ENCODE results near the gene STAM. TPM values are rescaled to one million over a fixed set of nuclear protein-coding genes. Genes with fewer than 3 reads are reported as not detected.

The STAM gene
- total and polyA plus RNA-seq, 9 of the 15 experiments (the other 6 are each of a cell fraction or from before 2014, with no cell fraction given) = 13.8 to 33.5 (median 26.4) TPM

DNA sequence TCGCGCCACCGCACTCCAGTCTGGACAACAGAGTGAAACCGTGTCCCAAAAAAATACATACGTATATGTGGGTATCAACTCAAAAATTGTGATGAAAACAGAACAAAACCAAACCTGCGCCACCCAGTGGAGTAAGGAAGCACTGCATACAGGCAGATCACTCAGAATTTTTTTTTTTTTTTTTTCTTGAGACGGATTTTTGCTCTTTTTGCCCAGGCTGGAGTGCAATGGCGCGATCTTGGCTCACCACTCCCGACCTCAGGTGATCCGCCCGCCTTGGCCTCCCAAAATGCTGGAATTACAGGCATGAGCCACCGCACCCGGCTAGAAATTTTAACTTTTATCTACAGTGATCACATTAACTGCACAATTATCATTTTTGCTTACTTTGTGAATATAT is 99.0 kb downstream of the STAM start (continued):
- TF ChIP-seq, protein P1, sequence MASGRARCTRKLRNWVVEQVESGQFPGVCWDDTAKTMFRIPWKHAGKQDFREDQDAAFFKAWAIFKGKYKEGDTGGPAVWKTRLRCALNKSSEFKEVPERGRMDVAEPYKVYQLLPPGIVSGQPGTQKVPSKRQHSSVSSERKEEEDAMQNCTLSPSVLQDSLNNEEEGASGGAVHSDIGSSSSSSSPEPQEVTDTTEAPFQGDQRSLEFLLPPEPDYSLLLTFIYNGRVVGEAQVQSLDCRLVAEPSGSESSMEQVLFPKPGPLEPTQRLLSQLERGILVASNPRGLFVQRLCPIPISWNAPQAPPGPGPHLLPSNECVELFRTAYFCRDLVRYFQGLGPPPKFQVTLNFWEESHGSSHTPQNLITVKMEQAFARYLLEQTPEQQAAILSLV (tag; IDR thresholded peaks at IDR 0.05) = no peak
- TF ChIP-seq TOE1 (IDR thresholded peaks at IDR 0.05; ENCODE audit: borderline replicate concordance) (0 out of 2 replicates have a peak, but pooled peaks have one; percentile 31), TOE1 (CRISPR knock-in tag; IDR thresholded peaks at IDR 0.05; ENCODE audit: borderline replicate concordance, low read depth) (no peak)
- TF ChIP-seq, protein P2, sequence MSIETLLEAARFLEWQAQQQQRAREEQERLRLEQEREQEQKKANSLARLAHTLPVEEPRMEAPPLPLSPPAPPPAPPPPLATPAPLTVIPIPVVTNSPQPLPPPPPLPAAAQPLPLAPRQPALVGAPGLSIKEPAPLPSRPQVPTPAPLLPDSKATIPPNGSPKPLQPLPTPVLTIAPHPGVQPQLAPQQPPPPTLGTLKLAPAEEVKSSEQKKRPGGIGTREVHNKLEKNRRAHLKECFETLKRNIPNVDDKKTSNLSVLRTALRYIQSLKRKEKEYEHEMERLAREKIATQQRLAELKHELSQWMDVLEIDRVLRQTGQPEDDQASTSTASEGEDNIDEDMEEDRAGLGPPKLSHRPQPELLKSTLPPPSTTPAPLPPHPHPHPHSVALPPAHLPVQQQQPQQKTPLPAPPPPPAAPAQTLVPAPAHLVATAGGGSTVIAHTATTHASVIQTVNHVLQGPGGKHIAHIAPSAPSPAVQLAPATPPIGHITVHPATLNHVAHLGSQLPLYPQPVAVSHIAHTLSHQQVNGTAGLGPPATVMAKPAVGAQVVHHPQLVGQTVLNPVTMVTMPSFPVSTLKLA (conservative IDR thresholded peaks at IDR 0.05) = no peak

DNA sequence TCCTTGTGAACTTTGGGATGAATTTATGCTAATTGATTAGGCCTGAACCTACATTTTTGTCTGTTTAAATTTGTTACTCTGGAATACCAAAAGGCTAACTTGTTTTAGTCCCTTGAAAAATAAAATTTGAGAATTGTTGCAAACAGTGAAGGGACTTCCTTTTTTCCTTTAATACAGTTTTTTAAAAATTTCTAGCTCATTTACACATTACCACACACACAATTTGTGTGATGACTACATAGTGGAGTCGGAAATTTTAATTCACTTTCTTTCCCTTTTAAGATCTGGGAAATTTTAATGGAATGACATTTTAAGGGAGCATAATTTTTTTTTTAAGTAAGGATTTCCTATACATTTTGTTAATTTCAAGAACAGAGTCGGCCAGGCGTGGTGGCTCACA is 99.5 kb downstream of the STAM start:
- H3K9me1 ChIP-seq (ENCODE audit: control insufficient read depth, insufficient read depth, low read length) = no peaks in the 10 kb centered on the region
- no peak overlapping the region for H2AFZ ChIP-seq (ENCODE audit: low read depth, low read length)
- H3K36me3 ChIP-seq (ENCODE audit: control insufficient read depth, insufficient read depth, low read length) = no peaks in the 10 kb centered on the region
- H4K20me1 ChIP-seq (replicated peaks; ENCODE audit: control insufficient read depth, insufficient read depth, low read length) = no peaks in the 10 kb centered on the region
- H3K4me3 ChIP-seq = no peak overlapping the region
- no peaks in the 10 kb centered on the region for H3K27me3 ChIP-seq (ENCODE audit: control insufficient read depth in 2 of 2, insufficient read depth in 2 of 2, low read length in 2 of 2)
- no peak for ATAC-seq
- 100% methylated on average over 3 of the region's 3 CpGs for WGBS (ENCODE audit: insufficient coverage, low coverage, missing lambda C conversion rate)
- POLR2A ChIA-PET = no interaction called here
- no peak overlapping the region for H3K27ac ChIP-seq (ENCODE audit: extremely low read depth, low read depth, low read length)
- no peaks in the 10 kb centered on the region for H3K9me3 ChIP-seq (replicated peaks; ENCODE audit: control insufficient read depth, insufficient read depth, low read depth, low read length)
- in situ Hi-C loops (cut with MboI) = loop anchor here (5.0 to 25.0 kb wide), 2 partner anchors 136 to 906 kb away; no protein-coding TSS in a partner anchor
- no TSS peak for BruUV-seq (replicated peaks)
- CTCF ChIA-PET (ENCODE audit: low intra/inter-chr PET ratio) = interaction anchor here (0.5 to 1.8 kb wide), 4 partner anchors 136 to 284 kb away, joined by 3 to 10 read pairs (median 5); no protein-coding TSS in a partner anchor
- H3K4me2 ChIP-seq (ENCODE audit: insufficient read depth, low read length) = no peak overlapping the region
- intact Hi-C loops (cut with micrococcal nuclease) = no loop called here
- FAIRE-seq = no peak
- DNase-seq (ENCODE audit: extremely low read depth in 1 of 4, low spot score in 3 of 4) = no peak
- H3K4me1 ChIP-seq (replicated peaks in 1 of 2; ENCODE audit: control insufficient read depth in 2 of 2, insufficient read depth in 2 of 2, low read length in 2 of 2) = peaks cover 4 to 5% of the 10 kb centered on the region in 2 experiments; a peak in 2 of 5 replicates
- H3K9ac ChIP-seq (ENCODE audit: insufficient read depth in 1 of 2, low read depth in 2 of 2, low read length in 2 of 2) = no peak overlapping the region
- H3K79me2 ChIP-seq (ENCODE audit: control insufficient read depth, insufficient read depth, low read length) = no peaks in the 10 kb centered on the region
- TF ChIP-seq, protein P3, sequence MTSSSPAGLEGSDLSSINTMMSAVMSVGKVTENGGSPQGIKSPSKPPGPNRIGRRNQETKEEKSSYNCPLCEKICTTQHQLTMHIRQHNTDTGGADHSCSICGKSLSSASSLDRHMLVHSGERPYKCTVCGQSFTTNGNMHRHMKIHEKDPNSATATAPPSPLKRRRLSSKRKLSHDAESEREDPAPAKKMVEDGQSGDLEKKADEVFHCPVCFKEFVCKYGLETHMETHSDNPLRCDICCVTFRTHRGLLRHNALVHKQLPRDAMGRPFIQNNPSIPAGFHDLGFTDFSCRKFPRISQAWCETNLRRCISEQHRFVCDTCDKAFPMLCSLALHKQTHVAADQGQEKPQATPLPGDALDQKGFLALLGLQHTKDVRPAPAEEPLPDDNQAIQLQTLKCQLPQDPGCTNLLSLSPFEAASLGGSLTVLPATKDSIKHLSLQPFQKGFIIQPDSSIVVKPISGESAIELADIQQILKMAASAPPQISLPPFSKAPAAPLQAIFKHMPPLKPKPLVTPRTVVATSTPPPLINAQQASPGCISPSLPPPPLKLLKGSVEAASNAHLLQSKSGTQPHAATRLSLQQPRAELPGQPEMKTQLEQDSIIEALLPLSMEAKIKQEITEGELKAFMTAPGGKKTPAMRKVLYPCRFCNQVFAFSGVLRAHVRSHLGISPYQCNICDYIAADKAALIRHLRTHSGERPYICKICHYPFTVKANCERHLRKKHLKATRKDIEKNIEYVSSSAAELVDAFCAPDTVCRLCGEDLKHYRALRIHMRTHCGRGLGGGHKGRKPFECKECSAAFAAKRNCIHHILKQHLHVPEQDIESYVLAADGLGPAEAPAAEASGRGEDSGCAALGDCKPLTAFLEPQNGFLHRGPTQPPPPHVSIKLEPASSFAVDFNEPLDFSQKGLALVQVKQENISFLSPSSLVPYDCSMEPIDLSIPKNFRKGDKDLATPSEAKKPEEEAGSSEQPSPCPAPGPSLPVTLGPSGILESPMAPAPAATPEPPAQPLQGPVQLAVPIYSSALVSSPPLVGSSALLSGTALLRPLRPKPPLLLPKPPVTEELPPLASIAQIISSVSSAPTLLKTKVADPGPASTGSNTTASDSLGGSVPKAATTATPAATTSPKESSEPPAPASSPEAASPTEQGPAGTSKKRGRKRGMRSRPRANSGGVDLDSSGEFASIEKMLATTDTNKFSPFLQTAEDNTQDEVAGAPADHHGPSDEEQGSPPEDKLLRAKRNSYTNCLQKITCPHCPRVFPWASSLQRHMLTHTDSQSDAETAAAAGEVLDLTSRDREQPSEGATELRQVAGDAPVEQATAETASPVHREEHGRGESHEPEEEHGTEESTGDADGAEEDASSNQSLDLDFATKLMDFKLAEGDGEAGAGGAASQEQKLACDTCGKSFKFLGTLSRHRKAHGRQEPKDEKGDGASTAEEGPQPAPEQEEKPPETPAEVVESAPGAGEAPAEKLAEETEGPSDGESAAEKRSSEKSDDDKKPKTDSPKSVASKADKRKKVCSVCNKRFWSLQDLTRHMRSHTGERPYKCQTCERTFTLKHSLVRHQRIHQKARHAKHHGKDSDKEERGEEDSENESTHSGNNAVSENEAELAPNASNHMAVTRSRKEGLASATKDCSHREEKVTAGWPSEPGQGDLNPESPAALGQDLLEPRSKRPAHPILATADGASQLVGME (CRISPR knock-in tag; IDR thresholded peaks at IDR 0.05) = no peak
- TF ChIP-seq, protein P4, sequence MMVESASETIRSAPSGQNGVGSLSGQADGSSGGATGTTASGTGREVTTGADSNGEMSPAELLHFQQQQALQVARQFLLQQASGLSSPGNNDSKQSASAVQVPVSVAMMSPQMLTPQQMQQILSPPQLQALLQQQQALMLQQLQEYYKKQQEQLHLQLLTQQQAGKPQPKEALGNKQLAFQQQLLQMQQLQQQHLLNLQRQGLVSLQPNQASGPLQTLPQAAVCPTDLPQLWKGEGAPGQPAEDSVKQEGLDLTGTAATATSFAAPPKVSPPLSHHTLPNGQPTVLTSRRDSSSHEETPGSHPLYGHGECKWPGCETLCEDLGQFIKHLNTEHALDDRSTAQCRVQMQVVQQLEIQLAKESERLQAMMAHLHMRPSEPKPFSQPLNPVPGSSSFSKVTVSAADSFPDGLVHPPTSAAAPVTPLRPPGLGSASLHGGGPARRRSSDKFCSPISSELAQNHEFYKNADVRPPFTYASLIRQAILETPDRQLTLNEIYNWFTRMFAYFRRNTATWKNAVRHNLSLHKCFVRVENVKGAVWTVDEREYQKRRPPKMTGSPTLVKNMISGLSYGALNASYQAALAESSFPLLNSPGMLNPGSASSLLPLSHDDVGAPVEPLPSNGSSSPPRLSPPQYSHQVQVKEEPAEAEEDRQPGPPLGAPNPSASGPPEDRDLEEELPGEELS (CRISPR knock-in tag; IDR thresholded peaks at IDR 0.05; ENCODE audit: borderline replicate concordance) = no peak
- TF ChIP-seq, protein P5, sequence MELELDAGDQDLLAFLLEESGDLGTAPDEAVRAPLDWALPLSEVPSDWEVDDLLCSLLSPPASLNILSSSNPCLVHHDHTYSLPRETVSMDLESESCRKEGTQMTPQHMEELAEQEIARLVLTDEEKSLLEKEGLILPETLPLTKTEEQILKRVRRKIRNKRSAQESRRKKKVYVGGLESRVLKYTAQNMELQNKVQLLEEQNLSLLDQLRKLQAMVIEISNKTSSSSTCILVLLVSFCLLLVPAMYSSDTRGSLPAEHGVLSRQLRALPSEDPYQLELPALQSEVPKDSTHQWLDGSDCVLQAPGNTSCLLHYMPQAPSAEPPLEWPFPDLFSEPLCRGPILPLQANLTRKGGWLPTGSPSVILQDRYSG (tag; conservative IDR thresholded peaks at IDR 0.05; ENCODE audit: low read depth) = no peak
